HG03442 (cell line): ENCODE measurements around the gene LPAR2.
"Not testable (repeated sequence)": the region's sequence is repeated elsewhere in the genome, so short reads cannot be mapped to it uniquely, and the experiment has no call there.

Experiments used
- ATAC-seq: cut with Tn5 transposase; IDR thresholded peaks from one replicate; pipeline ENCODE4 v1.9.1; 2021; ENCODE audit warnings: mild to moderate bottlenecking, moderate library complexity; ENCODE audit not compliant: unreplicated experiment

Gene LPAR2

GRCh38 chr19:19602136-19602712 is 25.8 kb downstream of the LPAR2 start:
- ATAC-seq = no peak

- no peak for ATAC-seq
Observed at GRCh38 chr19:19600793-19601330, 27.2 kb downstream of the LPAR2 start.

- ATAC-seq = not testable (repeated sequence)
Observed at GRCh38 chr19:19598728-19599451, 29.1 kb downstream of the LPAR2 start.

GRCh38 chr19:19597809-19598306 is 30.2 kb downstream of the LPAR2 start:
- ATAC-seq = peak; percentile 58

- ATAC-seq = no peak
Observed at GRCh38 chr19:19595171-19595701, 32.8 kb downstream of the LPAR2 start.

GRCh38 chr19:19594381-19594780 is 33.6 kb downstream of the LPAR2 start:
- no peak for ATAC-seq

GRCh38 chr19:19592690-19593089 is 35.3 kb downstream of the LPAR2 start:
- no peak for ATAC-seq

- peak; percentile 62 for ATAC-seq
Observed at GRCh38 chr19:19591133-19591825, 36.7 kb downstream of the LPAR2 start.

- ATAC-seq = no peak
Observed at GRCh38 chr19:19588546-19588945, 39.5 kb downstream of the LPAR2 start.

- no peak for ATAC-seq
Observed at GRCh38 chr19:19587771-19588170, 40.2 kb downstream of the LPAR2 start.

GRCh38 chr19:19584356-19584755 is 43.7 kb downstream of the LPAR2 start:
- ATAC-seq = no peak

- ATAC-seq = no peak
Observed at GRCh38 chr19:19582471-19582870, 45.5 kb downstream of the LPAR2 start.

- ATAC-seq = no peak
Observed at GRCh38 chr19:19581391-19581790, 46.6 kb downstream of the LPAR2 start.

GRCh38 chr19:19580418-19580817 is 47.6 kb downstream of the LPAR2 start:
- no peak for ATAC-seq

- no peak for ATAC-seq
Observed at GRCh38 chr19:19579533-19580361, 48.3 kb downstream of the LPAR2 start.

- no peak for ATAC-seq
Observed at GRCh38 chr19:19578252-19578651, 49.8 kb downstream of the LPAR2 start.

- ATAC-seq = no peak
Observed at GRCh38 chr19:19575411-19575810, 52.6 kb downstream of the LPAR2 start.
